Urothelium cell line (cell line): ENCODE measurements around the gene AKR1C1.
"Not testable (repeated sequence)": the region's sequence is repeated elsewhere in the genome, so short reads cannot be mapped to it uniquely, and the experiment has no call there.

Experiments
- DNase-seq: peaks from one replicate; pipeline ENCODE4 v3.0.0; 2011; ENCODE audit warnings: low spot score, mixed read lengths
- FAIRE-seq: peaks from 2 replicates; lab custom pipeline; 2011; peaks lifted over from hg19 to GRCh38; lab: Jason Lieb, UNC

Gene AKR1C1

GRCh38 chr10:4962876-4963814, at the start of gene AKR1C1:
Gene AKR1C1, plus strand, starts transcription at chr10:4963415. Its CDS starts 30 bp downstream, at chr10:4963445.
- not testable (repeated sequence) for FAIRE-seq

GRCh38 chr10:4914213-4914850, 48.9 kb upstream of the AKR1C1 start:
- DNase-seq: no peak
- no peak for FAIRE-seq

More at GRCh38 chr10:4962876-4963814, at the start of gene AKR1C1:
- DNase-seq: not testable (repeated sequence)

GRCh38 chr10:4916086-4916716, 47.0 kb upstream of the AKR1C1 start:
- FAIRE-seq (no peak), DNase-seq (no peak)

GRCh38 chr10:4918236-4918635, 45.0 kb upstream of the AKR1C1 start:
- FAIRE-seq: no peak

GRCh38 chr10:4924482-4924881, 38.7 kb upstream of the AKR1C1 start:
- peak; percentile 96 for FAIRE-seq
- not testable (repeated sequence) for DNase-seq

More at GRCh38 chr10:4918236-4918635, 45.0 kb upstream of the AKR1C1 start:
- DNase-seq: no peak

- DNase-seq: no peak
- FAIRE-seq: no peak
These were observed 36.8 kb upstream of the AKR1C1 start for GRCh38 chr10:4926400-4926799.

GRCh38 chr10:4931587-4931986, 31.6 kb upstream of the AKR1C1 start:
- DNase-seq: no peak
- FAIRE-seq: no peak

GRCh38 chr10:4934391-4934987, 28.7 kb upstream of the AKR1C1 start:
- DNase-seq: no peak

GRCh38 chr10:4937346-4937745, 25.9 kb upstream of the AKR1C1 start:
- no peak for DNase-seq
- FAIRE-seq: no peak

More at GRCh38 chr10:4934391-4934987, 28.7 kb upstream of the AKR1C1 start:
- FAIRE-seq: no peak

- FAIRE-seq: no peak
These were observed 23.8 kb upstream of the AKR1C1 start for GRCh38 chr10:4939224-4940072.

GRCh38 chr10:4940073-4940428, 23.2 kb upstream of the AKR1C1 start:
- not testable (repeated sequence) for FAIRE-seq, DNase-seq

More at GRCh38 chr10:4939224-4940072, 23.8 kb upstream of the AKR1C1 start:
- DNase-seq: no peak

- DNase-seq, FAIRE-seq: not testable (repeated sequence)
These were observed 22.3 kb upstream of the AKR1C1 start for GRCh38 chr10:4940909-4941308.

- no peak for FAIRE-seq
- no peak for DNase-seq
These were observed 21.5 kb upstream of the AKR1C1 start for GRCh38 chr10:4941540-4942330.

GRCh38 chr10:4942931-4943330, 20.3 kb upstream of the AKR1C1 start:
- not testable (repeated sequence) for DNase-seq, FAIRE-seq

- DNase-seq, FAIRE-seq: not testable (repeated sequence)
These were observed 19.8 kb upstream of the AKR1C1 start for GRCh38 chr10:4943416-4943815.

GRCh38 chr10:4943821-4944220, 19.4 kb upstream of the AKR1C1 start:
- FAIRE-seq (no peak), DNase-seq (no peak)

- DNase-seq: no peak
These were observed 18.4 kb upstream of the AKR1C1 start for GRCh38 chr10:4944841-4945240.

GRCh38 chr10:4945766-4946717, 17.2 kb upstream of the AKR1C1 start:
- DNase-seq: no peak
- FAIRE-seq: no peak

More at GRCh38 chr10:4944841-4945240, 18.4 kb upstream of the AKR1C1 start:
- FAIRE-seq: no peak
